Neural progenitor cell (in vitro differentiated cells): Measurements from ENCODE around the gene SLC22A23. TPM values are rescaled to one million over a fixed set of nuclear protein-coding genes. Genes with fewer than 3 reads are reported as not detected.

Experiments used
- DNase-seq: peaks from one replicate; pipeline ENCODE4 v3.0.0-alpha.2; 2016; ENCODE audit warnings: low spot score
- H2AFZ ChIP-seq: fragments of 200-600 bp; sonication (generic); replicated peaks from 2 replicates; pipeline ENCODE4 v1.6.1; 2016; ENCODE audit warnings: antibody characterized with exemption
- H3F3A ChIP-seq: fragments of 200-600 bp; sonication (generic); 2 replicates; pipeline ENCODE4 v1.6.1; 2016; ENCODE audit warnings: antibody characterized with exemption, low read depth
- H3K27ac ChIP-seq: fragments of 200-600 bp; sonication (generic); 2 replicates; pipeline ENCODE4 v1.5.1; 2016; ENCODE audit warnings: mild to moderate bottlenecking
- H3K27me3 ChIP-seq: fragments of 200-600 bp; sonication (generic); 2 replicates; pipeline ENCODE4 v1.6.1; 2016; ENCODE audit warnings: mild to moderate bottlenecking, moderate library complexity
- H3K36me3 ChIP-seq: fragments of 200-600 bp; sonication (generic); 2 replicates; pipeline ENCODE4 v1.5.1; 2016
- H3K4me1 ChIP-seq: fragments of 200-600 bp; sonication (generic); 2 replicates; pipeline ENCODE4 v1.6.1; 2016; ENCODE audit warnings: mixed run types
- H3K4me2 ChIP-seq: fragments of 200-600 bp; sonication (generic); 2 replicates; pipeline ENCODE4 v1.6.1; 2016
- H3K4me3 ChIP-seq: fragments of 200-600 bp; sonication (generic); 2 replicates; pipeline ENCODE4 v1.5.1; 2016
- H3K79me2 ChIP-seq: fragments of 200-600 bp; sonication (generic); 2 replicates; pipeline ENCODE4 v1.6.1; 2016; ENCODE audit warnings: low read depth
- H3K9ac ChIP-seq: fragments of 200-600 bp; sonication (generic); 2 replicates; pipeline ENCODE4 v1.6.1; 2016
- H3K9me3 ChIP-seq: fragments of 200-600 bp; sonication (generic); 2 replicates; pipeline ENCODE4 v1.5.1; 2016; ENCODE audit warnings: low read depth
- H4K20me1 ChIP-seq: fragments of 200-600 bp; sonication (generic); 2 replicates; pipeline ENCODE4 v1.6.1; 2016; ENCODE audit warnings: low read depth
- H3K27ac Mint-ChIP-seq: 3 replicates; pipeline ENCODE4 v1.8.0; 2021; ENCODE audit warnings: mixed read lengths
- H3K27me3 Mint-ChIP-seq: 2 replicates; pipeline ENCODE4 v1.8.0; 2022; ENCODE audit warnings: low read depth, mild to moderate bottlenecking, inconsistent platforms, moderate library complexity, mixed read lengths; ENCODE audit not compliant: insufficient read depth
- H3K36me3 Mint-ChIP-seq: 3 replicates; pipeline ENCODE4 v1.8.0; 2021; ENCODE audit warnings: mixed read lengths
- H3K4me1 Mint-ChIP-seq: 3 replicates; pipeline ENCODE4 v1.8.0; 2021; ENCODE audit warnings: mixed read lengths
- H3K4me3 Mint-ChIP-seq: 3 replicates; pipeline ENCODE4 v1.8.0; 2021; ENCODE audit warnings: mild to moderate bottlenecking, moderate library complexity, mixed read lengths
- H3K9me3 Mint-ChIP-seq: 3 replicates; pipeline ENCODE4 v1.8.0; 2020; ENCODE audit warnings: mixed read lengths
- CTCF ChIP-seq: fragments of 200-600 bp; sonication (generic); IDR thresholded peaks from 2 replicates; pipeline ENCODE4 v1.5.1; 2017; ENCODE audit warnings: antibody characterized with exemption, mild to moderate bottlenecking
- EZH2 ChIP-seq: fragments of 200-600 bp; sonication (generic); IDR thresholded peaks from 2 replicates; pipeline ENCODE4 v1.6.1; 2017; ENCODE audit warnings: antibody characterized with exemption, mild to moderate bottlenecking, moderate library complexity
- EZH2phosphoT487 ChIP-seq: fragments of 200-600 bp; sonication (generic); IDR thresholded peaks from 2 replicates; pipeline ENCODE4 v1.6.1; 2017; ENCODE audit warnings: antibody characterized with exemption
- total RNA-seq: library from RNA; depleted of rRNA; stranded (reverse); fragments of >200 nt; gene quantifications from 2 replicates; pipeline ENCODE4 v1.2.3, GENCODE V29; 2015; ENCODE audit warnings: low replicate concordance

Gene SLC22A23
- total RNA-seq, 1 donor from 2014 or later: 0.99 TPM

GRCh38 chr6:3334555-3334954 is 122.3 kb downstream of the SLC22A23 start:
- Histone ChIP-seq H3F3A (peaks cover 13% of the 10 kb centered on the region), H3K79me2 (no peaks in the 10 kb centered on the region), H3K4me1 (peaks cover 37% of the 10 kb centered on the region), H3K27me3 (no peaks in the 10 kb centered on the region), H3K9ac (no peak overlapping the region), H3K36me3 (no peaks in the 10 kb centered on the region), H3K4me2 (no peak overlapping the region), H3K9me3 (no peaks in the 10 kb centered on the region), H3K4me3 (no peak overlapping the region), H3K27ac (no peak overlapping the region), H2AFZ (no peak overlapping the region), H4K20me1 (no peaks in the 10 kb centered on the region)
- no peak for DNase-seq
- TF ChIP-seq CTCF (no peak), EZH2 (no peak), EZH2phosphoT487 (no peak)
- Mint-ChIP-seq H3K27ac (peak overlapping the region; percentile 70), H3K9me3 (no peaks in the 10 kb centered on the region), H3K27me3 (peaks cover 2% of the 10 kb centered on the region), H3K4me3 (no peak overlapping the region), H3K36me3 (peaks cover 5% of the 10 kb centered on the region), H3K4me1 (peaks cover 88% of the 10 kb centered on the region)

GRCh38 chr6:3333263-3333662 is 123.6 kb downstream of the SLC22A23 start:
- Histone ChIP-seq H3K4me3 (no peak overlapping the region), H3K27me3 (no peaks in the 10 kb centered on the region), H3K4me2 (no peak overlapping the region), H3K4me1 (peaks cover 28% of the 10 kb centered on the region), H4K20me1 (no peaks in the 10 kb centered on the region), H3F3A (peaks cover under 1% of the 10 kb centered on the region), H2AFZ (no peak overlapping the region), H3K79me2 (no peaks in the 10 kb centered on the region), H3K36me3 (no peaks in the 10 kb centered on the region), H3K9ac (no peak overlapping the region), H3K27ac (no peak overlapping the region), H3K9me3 (no peaks in the 10 kb centered on the region)
- DNase-seq: no peak
- H3K27ac Mint-ChIP-seq: peak overlapping the region; percentile 75
- H3K36me3 Mint-ChIP-seq: peaks cover 5% of the 10 kb centered on the region
- H3K9me3 Mint-ChIP-seq: no peaks in the 10 kb centered on the region
- H3K4me1 Mint-ChIP-seq: peaks cover 88% of the 10 kb centered on the region
- no peak overlapping the region for H3K4me3 Mint-ChIP-seq
- H3K27me3 Mint-ChIP-seq: no peaks in the 10 kb centered on the region
- no peak for TF ChIP-seq EZH2
- TF ChIP-seq CTCF: no peak
- no peak for TF ChIP-seq EZH2phosphoT487

- peaks cover 87% of the 10 kb centered on the region for H3K4me1 Mint-ChIP-seq
- Histone ChIP-seq H3K4me3 (no peak overlapping the region), H3K36me3 (no peaks in the 10 kb centered on the region), H3K9ac (no peak overlapping the region), H3K9me3 (no peaks in the 10 kb centered on the region), H3K79me2 (no peaks in the 10 kb centered on the region), H3K27ac (no peak overlapping the region), H3K4me1 (peaks cover 20% of the 10 kb centered on the region), H2AFZ (no peak overlapping the region), H4K20me1 (no peaks in the 10 kb centered on the region), H3F3A (no peaks in the 10 kb centered on the region), H3K27me3 (no peaks in the 10 kb centered on the region), H3K4me2 (no peak overlapping the region)
- H3K36me3 Mint-ChIP-seq: peaks cover 10% of the 10 kb centered on the region
- DNase-seq: no peak
- TF ChIP-seq EZH2 (no peak), EZH2phosphoT487 (no peak), CTCF (no peak)
- H3K27me3 Mint-ChIP-seq: no peaks in the 10 kb centered on the region
- no peak overlapping the region for H3K4me3 Mint-ChIP-seq
- H3K9me3 Mint-ChIP-seq: no peaks in the 10 kb centered on the region
- peak overlapping the region; percentile 90 for H3K27ac Mint-ChIP-seq
These were observed 124.9 kb downstream of the SLC22A23 start for GRCh38 chr6:3331971-3332370.
